T47D (cell line): ENCODE measurements around the gene ZNF385A.
"Not testable (repeated sequence)": the region's sequence is repeated elsewhere in the genome, so short reads cannot be mapped to it uniquely, and the experiment has no call there.

Experiments
- DNase-seq, 2 experiments: peaks; one replicate each; pipeline versions ENCODE4 v3.0.0 to v3.0.0-alpha.2; 2011 to 2012; ENCODE audit warnings: low read depth in 1 of 2, low spot score in 1 of 2
- JUND ChIP-seq: IDR thresholded peaks from 2 replicates; pipeline ENCODE4 v1.6.1; 2012; ENCODE audit warnings: low read depth
- in situ Hi-C: cut with HindIII; loops from 2 replicates; pipeline ENCODE4 v1.10.0; 2016; ENCODE audit warnings: low sequenced_read_pairs, low pct_unique_long_range_greater_than_20kb

Gene ZNF385A

DNA sequence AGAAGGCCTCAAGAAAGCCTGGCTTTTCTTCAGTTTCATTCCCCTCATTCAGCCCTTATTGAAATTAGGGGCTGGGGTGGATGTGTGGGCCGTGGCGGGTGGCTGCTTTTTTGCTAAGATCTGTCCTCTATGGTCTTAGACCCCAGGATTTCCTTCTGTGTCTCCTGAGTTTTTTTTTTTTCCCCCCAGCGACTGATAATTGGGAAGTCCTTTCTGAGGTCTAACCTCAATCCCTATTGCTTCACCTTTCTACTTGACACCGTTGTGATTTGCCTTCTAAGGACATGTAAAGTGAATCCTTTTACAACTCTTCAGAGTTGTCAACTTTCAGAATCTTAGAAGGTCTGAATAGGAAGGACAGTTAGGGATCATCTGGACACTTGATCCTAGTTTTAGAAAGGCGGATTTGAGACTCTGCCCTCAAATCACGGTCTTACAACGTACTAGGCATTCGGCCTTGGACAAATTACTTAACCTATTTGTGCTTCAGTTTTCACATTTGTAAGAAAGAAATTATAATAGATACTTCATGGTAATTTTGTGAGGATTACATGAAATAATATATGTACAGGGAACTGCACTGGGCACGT, 24.7 kb downstream of the ZNF385A start:
- DNase-seq: no peak
- no peak for TF ChIP-seq JUND
- in situ Hi-C loops: no loop called here

DNA sequence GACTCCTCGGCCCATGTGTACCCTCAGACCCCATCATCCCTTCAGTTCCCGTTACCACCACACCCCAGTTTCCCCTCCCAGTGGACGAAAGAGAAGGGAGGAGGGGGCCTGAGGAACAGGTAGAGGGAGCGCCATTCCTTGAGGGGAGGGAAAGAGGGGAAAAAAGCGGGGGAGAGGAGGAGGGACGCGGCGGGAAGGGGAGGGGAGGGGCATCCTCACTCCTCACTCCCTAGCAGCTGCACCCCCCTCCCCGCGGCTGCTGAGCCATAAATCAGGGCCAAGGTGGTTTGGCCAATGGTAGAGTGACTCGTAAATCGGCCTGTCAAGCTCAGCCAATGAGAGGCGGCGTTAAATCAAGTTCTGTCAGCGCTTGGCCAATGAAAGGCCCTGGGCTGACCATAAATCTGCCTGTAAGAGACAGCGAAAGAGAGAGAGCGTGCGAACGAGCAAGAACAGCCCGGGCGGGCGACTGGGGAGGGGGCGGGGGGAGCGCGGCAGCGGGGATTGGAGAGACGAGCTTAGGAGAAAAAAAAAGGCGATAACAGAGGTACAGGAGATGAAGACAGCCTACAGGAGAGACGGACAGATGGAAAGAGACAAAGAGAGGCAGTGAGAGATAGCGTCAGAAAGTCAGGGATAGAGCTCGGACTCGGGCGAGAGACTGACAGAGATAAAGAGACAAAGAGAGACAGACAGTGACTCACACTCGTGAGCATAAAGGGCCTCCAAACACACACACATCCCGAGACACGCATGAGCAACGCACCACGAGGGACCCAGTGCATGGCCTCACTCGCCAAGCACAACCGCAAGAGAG, 25.4 kb downstream of the ZNF385A start:
- in situ Hi-C loops: no loop called here

DNA sequence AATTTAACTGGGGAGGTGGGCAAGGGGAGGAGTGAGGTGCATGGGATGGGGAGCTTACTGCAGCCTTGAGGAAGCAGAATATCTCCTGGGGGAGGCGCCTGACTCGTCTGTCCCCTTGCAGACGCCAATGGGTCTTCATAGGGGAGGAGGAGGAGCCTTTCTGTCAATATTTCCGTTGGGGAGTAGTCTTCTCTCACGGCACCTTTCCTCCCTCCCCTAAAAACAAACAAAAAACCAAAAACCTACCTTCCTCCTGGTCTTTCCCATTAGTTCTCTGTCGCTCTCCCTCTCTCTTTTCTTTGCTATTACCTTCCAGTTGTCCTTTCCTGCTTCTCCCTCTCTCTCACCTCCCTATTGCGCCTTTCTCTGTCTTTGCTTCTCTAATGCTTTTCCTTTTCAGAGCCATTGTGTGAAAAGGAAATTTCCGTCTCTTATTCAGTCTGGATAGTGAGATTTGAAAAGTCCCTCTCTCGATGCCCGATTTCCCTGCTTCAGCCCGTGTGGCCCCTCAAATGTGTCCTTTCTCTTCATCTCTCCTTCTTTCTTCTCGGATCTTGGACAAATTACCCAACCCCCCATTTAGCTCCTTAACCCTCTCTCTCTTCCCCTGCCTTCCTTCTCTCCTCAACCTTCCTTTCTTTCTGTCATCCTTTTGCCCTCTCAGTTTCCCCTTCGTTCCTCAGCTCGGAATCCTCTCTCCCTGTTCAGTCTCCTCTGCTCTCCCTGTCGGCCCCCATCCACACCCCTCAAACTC, 26.2 kb downstream of the ZNF385A start:
- TF ChIP-seq JUND: no peak
- in situ Hi-C loops: no loop called here
- peak; percentile 57 to 80 for DNase-seq

More for the DNA sequence above, 25.4 kb downstream of the ZNF385A start:
- DNase-seq: peak; percentile 97 to 100
- TF ChIP-seq JUND: no peak

DNA sequence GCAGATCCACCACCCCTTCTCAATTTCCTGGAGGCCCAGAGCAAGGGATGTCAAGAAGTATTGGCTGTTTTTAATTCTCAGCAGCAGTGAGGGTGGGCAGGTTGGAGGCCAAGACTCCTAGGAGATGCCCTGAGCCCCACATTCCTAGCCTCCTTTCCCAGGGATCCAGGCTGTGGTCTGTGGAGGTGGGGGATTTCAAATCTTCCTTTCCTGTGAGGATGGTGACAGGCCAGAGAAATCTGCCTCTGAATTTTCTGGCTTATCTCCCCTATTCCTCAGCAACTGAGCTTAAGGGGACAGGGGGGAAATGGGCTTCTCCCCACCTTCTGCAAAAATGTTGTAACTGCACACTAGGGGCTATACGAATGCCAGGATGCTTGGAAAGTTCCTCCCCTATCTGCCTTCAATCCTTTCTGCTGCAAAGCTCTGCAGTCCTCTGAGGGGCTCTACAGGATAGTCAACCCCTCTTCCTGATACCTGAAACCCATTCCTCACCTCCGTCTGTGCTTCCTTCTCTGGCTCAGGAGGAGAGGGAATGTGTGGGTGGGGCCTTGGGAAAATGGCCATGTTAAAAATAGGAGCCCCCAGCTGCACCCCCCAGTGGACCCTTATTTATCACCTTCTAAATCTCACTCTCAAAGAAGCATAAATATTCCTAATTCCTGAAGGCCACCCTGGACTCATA, 26.9 kb downstream of the ZNF385A start:
- in situ Hi-C loops: no loop called here
- DNase-seq: no peak
- TF ChIP-seq JUND: no peak

DNA sequence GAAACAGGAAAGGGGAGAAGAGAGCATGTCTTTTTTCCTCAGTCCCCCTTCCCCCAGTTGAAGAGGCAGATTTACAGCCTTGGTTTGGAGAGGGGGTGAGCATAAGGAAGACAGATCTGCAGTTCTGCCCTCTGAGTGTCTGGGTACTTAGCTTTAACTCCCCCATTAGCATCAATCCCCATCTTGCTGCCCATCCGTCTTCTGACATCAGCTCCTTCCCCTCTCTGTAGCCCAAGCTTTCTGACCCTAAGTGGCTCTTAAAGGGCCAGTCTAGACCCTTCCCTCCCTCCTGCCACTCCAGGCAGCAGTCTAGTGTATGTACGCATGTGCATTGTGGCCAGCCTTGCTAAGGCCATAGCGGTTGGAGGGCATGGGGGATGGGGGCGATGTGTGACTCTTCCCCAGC, 27.6 kb downstream of the ZNF385A start:
- no peak for DNase-seq
- no peak for TF ChIP-seq JUND
- in situ Hi-C loops: no loop called here

DNA sequence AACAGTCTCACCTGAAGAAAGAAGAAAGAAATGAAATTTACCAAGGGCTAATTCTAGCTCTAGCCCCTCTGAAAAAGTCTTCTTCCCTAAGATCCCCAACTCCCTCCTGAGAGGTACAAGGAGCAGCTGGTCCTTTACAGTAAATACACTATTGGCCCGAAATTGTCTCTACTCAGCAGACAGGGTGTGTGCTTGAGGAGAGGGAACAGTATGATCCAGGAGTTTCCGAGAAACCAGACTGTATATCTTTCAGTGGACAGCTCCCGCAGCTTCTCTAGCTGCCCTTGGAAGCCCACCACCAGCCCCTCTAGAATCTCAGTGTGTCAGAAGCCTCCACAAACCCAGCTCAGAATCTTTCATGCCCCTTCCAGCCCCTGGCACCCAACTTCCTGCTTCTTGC, 28.3 kb downstream of the ZNF385A start:
- in situ Hi-C loops: no loop called here
- no peak for DNase-seq
- no peak for TF ChIP-seq JUND

DNA sequence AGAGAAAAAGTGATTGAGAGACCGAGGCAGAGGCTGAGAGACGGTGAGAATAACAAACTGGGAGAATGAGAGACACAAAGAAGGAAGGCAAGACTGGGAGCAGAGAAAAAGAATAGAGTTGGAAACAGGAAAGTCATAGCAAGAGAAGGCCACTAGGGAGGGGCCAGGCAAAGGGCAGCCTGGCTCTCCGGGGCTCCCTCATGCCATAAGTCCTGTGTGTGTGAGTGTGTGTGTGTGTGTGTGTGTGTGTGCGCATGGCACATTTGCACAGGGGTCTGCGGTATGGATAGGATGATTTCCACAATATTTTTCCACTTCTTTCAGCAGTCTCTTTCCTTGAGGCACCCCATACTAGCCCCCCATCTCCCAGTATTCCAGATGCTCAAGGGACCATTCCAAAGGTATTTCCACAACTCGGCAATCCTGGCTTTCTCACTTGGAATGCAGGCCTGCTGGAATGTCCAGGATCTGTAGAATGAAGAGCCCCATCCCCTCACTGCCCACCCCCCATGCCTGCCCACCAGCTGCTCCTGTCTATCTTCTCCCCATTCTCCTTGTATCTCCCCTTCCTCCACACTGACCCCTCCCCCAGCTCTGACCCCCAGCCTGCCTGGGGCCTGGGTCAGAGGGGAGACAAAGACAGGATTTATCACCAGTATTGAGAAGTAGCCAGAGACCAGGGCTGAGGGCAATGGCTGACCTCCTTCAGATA, 29.3 kb downstream of the ZNF385A start:
- in situ Hi-C loops: no loop called here
- TF ChIP-seq JUND: no peak
- DNase-seq: no peak

DNA sequence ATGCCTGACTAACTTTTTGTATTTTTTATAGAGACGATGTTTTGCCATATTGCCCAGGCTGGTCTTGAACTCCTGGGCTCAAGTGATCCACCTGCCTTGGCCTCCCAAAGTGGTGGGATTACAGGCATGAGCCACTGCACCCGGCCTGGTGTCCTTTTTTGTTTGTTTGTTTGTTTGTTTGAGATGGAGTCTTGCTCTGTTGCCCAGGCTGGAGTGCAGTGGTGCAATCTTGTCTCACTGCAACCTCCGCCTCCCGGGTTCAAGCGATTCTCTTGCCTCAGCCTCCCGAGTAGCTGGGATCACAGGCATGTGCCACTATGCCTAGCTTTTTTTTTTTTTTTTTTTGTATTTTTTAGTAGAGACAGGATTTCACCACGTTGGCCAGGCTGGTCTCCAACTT, 30.3 kb downstream of the ZNF385A start:
- DNase-seq, in situ Hi-C loops: not testable (repeated sequence)

DNA sequence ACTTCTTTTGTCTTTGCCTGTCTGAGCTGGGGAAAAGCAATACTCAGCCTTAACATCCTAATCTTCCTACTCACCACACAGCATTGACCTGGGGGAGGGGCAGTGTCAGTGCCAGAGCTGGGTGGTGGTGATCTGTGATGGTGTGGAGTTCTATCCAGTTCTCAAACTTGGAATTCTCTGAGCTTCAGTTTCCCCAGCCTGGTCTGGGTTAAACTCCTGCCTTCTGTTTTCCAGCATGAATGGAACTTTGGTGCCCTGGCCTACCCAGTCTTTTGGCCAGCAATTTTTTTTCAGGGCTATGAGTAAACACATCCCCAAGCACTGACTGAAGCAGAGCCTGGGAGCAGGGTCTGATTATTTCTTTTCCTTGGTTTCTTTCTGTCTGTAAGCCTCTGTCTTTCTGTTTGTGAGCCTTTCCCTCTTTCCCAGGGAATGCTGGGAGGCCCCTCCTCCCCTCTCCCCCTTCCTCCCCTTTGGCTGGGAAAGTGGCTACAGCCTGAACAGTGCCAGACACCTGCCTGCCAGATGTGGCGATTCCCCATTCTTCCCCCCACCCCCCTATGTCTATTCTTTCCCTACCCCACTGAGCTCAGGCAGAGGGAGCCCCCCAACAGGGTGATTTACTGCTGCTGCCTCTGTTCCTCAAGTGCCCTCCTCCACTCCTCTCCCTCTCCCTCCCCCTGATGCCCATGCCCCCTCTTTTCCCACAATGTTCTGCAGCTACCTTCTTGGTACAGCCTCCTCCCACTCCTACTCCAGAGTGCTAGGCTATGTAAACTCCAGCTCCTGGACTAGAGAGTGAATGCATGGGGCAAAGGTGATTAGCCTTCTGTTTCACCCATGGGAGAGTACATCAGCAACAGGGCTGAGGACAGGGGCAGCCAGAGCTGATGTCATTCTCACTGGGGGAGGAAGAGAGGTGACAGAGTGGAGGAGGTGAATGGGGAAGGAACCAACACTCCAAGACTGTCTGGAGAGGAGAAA, 31.4 kb downstream of the ZNF385A start:
- DNase-seq: no peak
- TF ChIP-seq JUND: no peak
- in situ Hi-C loops: no loop called here

DNA sequence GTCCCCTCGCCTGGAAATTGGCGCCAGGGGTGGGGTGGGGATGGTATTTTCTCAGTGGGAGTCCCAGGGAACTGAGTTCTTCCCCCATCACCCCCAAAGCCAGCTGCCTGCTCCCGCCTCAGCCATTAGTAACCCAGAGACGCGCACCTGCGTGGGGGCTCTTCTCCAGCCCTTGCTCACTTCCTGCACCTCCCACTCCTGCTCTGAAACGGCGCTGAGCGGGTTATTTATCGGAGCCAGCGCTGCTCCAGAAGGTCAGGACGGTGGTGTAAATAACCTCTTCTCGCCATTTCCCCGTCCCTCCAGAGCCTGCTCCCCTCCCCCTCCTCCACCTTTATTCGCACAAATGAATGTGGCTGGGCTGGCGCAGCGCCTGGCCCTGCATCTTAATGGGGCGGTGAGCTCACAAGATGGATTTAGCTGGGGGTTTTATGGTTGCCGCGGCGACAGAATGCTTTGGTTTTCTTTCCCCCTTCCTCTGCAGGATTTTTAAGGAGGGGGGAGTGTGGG, 32.5 kb downstream of the ZNF385A start:
- in situ Hi-C loops: no loop called here

DNA sequence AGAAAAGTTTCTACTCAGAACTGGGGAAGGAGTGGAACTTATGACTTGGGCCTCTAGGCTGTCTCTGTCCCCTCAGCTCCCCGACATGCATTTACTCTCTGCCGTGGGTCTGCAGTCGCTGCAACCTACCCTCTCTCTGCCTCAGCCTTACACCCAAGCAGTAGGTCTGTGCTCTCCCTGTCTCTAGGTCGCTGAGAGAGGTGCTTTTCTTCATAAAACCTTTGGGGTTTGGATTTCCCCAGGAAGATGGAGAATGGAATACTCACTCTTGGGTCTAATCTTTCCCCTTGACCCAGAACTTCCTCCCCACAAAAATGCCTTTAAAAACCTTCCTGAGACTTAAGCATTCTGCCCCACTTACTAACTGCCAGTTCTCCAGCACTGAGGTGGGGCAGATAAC, 33.2 kb downstream of the ZNF385A start:
- DNase-seq: no peak

More for the DNA sequence above, 32.5 kb downstream of the ZNF385A start:
- no peak for DNase-seq
- TF ChIP-seq JUND: no peak

More for the DNA sequence above, 33.2 kb downstream of the ZNF385A start:
- in situ Hi-C loops: no loop called here
- no peak for TF ChIP-seq JUND
